GM12872 (cell line): Measurements from ENCODE around the gene DACT1.

Source experiments
- CTCF ChIP-seq: IDR thresholded peaks from 3 replicates; pipeline ENCODE4 v1.5.1; 2011; ENCODE audit warnings: low read depth, mild to moderate bottlenecking, low read length, moderate library complexity; ENCODE audit not compliant: insufficient read depth

Gene DACT1

GRCh38 chr14:58671436-58671835 lies 33.7 kb downstream of the DACT1 start:
- TF ChIP-seq CTCF = no peak

GRCh38 chr14:58673722-58674121 lies 36.0 kb downstream of the DACT1 start:
- no peak for TF ChIP-seq CTCF

- no peak for TF ChIP-seq CTCF
Observed at GRCh38 chr14:58677001-58677400, 39.2 kb downstream of the DACT1 start.

- TF ChIP-seq CTCF = no peak
Observed at GRCh38 chr14:58677517-58677916, 39.8 kb downstream of the DACT1 start.

GRCh38 chr14:58677996-58678395 lies 40.2 kb downstream of the DACT1 start:
- no peak for TF ChIP-seq CTCF

GRCh38 chr14:58680698-58681097 lies 42.9 kb downstream of the DACT1 start:
- no peak for TF ChIP-seq CTCF

- no peak for TF ChIP-seq CTCF
Observed at GRCh38 chr14:58687232-58687795, 49.6 kb downstream of the DACT1 start.
